Calu3 (cell line): ENCODE data around the gene LIPT2. TPM values are rescaled to one million over a fixed set of nuclear protein-coding genes. Genes with fewer than 3 reads are reported as not detected.
A peak's percentile ranks its signal among the peaks of the same experiment; 100 is the strongest.

ENCODE experiments used
- Bru-seq: library from RNA; stranded (reverse); fragments of 400-500 nt; gene quantifications from one replicate; lab custom pipeline; 2021; lab: Mats Ljungman, UMichigan
- BruChase-seq, 2 experiments: library from RNA; stranded (reverse); fragments of 400-500 nt; gene quantifications; one replicate each; lab custom pipeline; 2021; lab: Mats Ljungman, UMichigan
- BruUV-seq: library from RNA; stranded (reverse); fragments of 400-500 nt; replicated peaks from 2 replicates; lab custom pipeline; 2021; lab: Mats Ljungman, UMichigan
- CTCF ChIA-PET: fragments of 300-600 bp; sonication (Branson Sonifier 250); formaldehyde crosslinking; loops from one replicate; lab custom pipeline; 2022; ENCODE audit warnings: antibody characterized with exemption; lab: Charles Lee
- DNase-seq: peaks from one replicate; pipeline ENCODE4 v3.0.0; 2022
- H3K27ac Mint-ChIP-seq: one replicate; pipeline ENCODE4 v1.8.0; 2022; ENCODE audit warnings: mixed read lengths; ENCODE audit not compliant: unreplicated experiment
- H3K27me3 Mint-ChIP-seq: one replicate; pipeline ENCODE4 v1.8.0; 2022; ENCODE audit warnings: mixed read lengths; ENCODE audit not compliant: unreplicated experiment
- H3K36me3 Mint-ChIP-seq: one replicate; pipeline ENCODE4 v1.8.0; 2022; ENCODE audit warnings: mild to moderate bottlenecking, moderate library complexity, mixed read lengths; ENCODE audit not compliant: insufficient read depth, unreplicated experiment
- H3K4me1 Mint-ChIP-seq: one replicate; pipeline ENCODE4 v1.8.0; 2022; ENCODE audit warnings: mild to moderate bottlenecking, low read depth, mixed read lengths; ENCODE audit not compliant: unreplicated experiment
- H3K4me3 Mint-ChIP-seq: one replicate; pipeline ENCODE4 v1.8.0; 2022; ENCODE audit warnings: mild to moderate bottlenecking, low read depth, moderate library complexity, mixed read lengths; ENCODE audit not compliant: unreplicated experiment
- H3K9me3 Mint-ChIP-seq: one replicate; pipeline ENCODE4 v1.8.0; 2022; ENCODE audit warnings: low read depth, mixed read lengths; ENCODE audit not compliant: unreplicated experiment
- CTCF ChIP-seq: fragments of 200-600 bp; IDR thresholded peaks from one replicate; pipeline ENCODE4 v1.8.0; 2022; ENCODE audit warnings: antibody characterized with exemption; ENCODE audit not compliant: unreplicated experiment
- intact Hi-C: fragments of 100-400 bp; cut with micrococcal nuclease; formaldehyde crosslinking; loops from one replicate; pipeline ENCODE4 v1.10.0; 2022; ENCODE audit not compliant: unreplicated experiment
- long read RNA-seq: library from polyadenylated mRNA; stranded (forward); transcript quantifications from one replicate; pipeline ENCODE4 v2.0.0, GENCODE V29; 2022
- total RNA-seq: library from RNA; stranded (reverse); gene quantifications from 2 replicates; pipeline ENCODE4 v1.2.3, GENCODE V29; 2022

LIPT2 gene
- total RNA-seq (7.8 and 10.9 TPM in 2 replicates), Bru-seq, nascent RNA (percentile 57 among the genes with signal in this experiment), BruChase-seq, experiment 1, labeled RNA remaining after a 6-hour chase (percentile 55 among the genes with signal in this experiment), BruChase-seq, experiment 2, labeled RNA remaining after a 2-hour chase (percentile 66 among the genes with signal in this experiment)
- long read RNA-seq, transcript LIPT2-201 (2 exons, 1,018 nt) = major isoform, 7 of 11 reads
- long read RNA-seq, partial matches to known transcripts = 0 of 11 reads
- long read RNA-seq, other reads (novel, unspliced or antisense) = 3 of 11 reads

- H3K36me3 Mint-ChIP-seq = peaks cover 18% of the 10 kb centered on the region
- TF ChIP-seq CTCF = no peak
- peak within 1 kb of the TSS; percentile 90 for H3K27ac Mint-ChIP-seq
- peak; percentile 98 for DNase-seq
- intact Hi-C loops = no loop called here
- CTCF ChIA-PET = interaction anchor here (0.6 to 2.3 kb wide), 15 partner anchors 11 to 356 kb away, joined by 3 to 20 read pairs (median 4); partner anchors contain the start of gene PGM2L1
- peaks cover 3% of the 10 kb centered on the region for H3K9me3 Mint-ChIP-seq
- H3K4me3 Mint-ChIP-seq = peak within 1 kb of the TSS; percentile 67
- H3K4me1 Mint-ChIP-seq = peaks cover 30% of the 10 kb centered on the region
- H3K27me3 Mint-ChIP-seq = no peaks in the 10 kb centered on the region
- BruUV-seq = no TSS peak
Observed at GRCh38 chr11:74492974-74493790, at the start of gene LIPT2. Gene LIPT2 (minus strand): TSS chr11:74493724. CDS start chr11:74493703, 21 bp downstream.

- no TSS peak for BruUV-seq
- CTCF ChIA-PET = no interaction called here
- peaks cover 32% of the 10 kb centered on the region for H3K4me1 Mint-ChIP-seq
- H3K4me3 Mint-ChIP-seq = no peak overlapping the region
- no peaks in the 10 kb centered on the region for H3K36me3 Mint-ChIP-seq
- peaks cover 6% of the 10 kb centered on the region for H3K9me3 Mint-ChIP-seq
- no peaks in the 10 kb centered on the region for H3K27me3 Mint-ChIP-seq
- intact Hi-C loops = no loop called here
- H3K27ac Mint-ChIP-seq = no peak overlapping the region
- DNase-seq = no peak
- TF ChIP-seq CTCF = no peak
Observed at GRCh38 chr11:74541466-74541865, 47.9 kb upstream of the LIPT2 start.

- no peak for DNase-seq
- H3K4me3 Mint-ChIP-seq = no peak overlapping the region
- TF ChIP-seq CTCF = no peak
- H3K4me1 Mint-ChIP-seq = peaks cover 36% of the 10 kb centered on the region
- peaks cover under 1% of the 10 kb centered on the region for H3K36me3 Mint-ChIP-seq
- intact Hi-C loops = no loop called here
- no peak overlapping the region for H3K27ac Mint-ChIP-seq
- H3K9me3 Mint-ChIP-seq = peaks cover 6% of the 10 kb centered on the region
- CTCF ChIA-PET = no interaction called here
- no TSS peak for BruUV-seq
- H3K27me3 Mint-ChIP-seq = no peaks in the 10 kb centered on the region
Observed at GRCh38 chr11:74540270-74540669, 46.7 kb upstream of the LIPT2 start.

- CTCF ChIA-PET = interaction anchor here (0.7 kb wide), 2 partner anchors 32 to 46 kb away, joined by 3 to 5 read pairs; no protein-coding TSS in a partner anchor
Observed at GRCh38 chr11:74538680-74539079, 45.2 kb upstream of the LIPT2 start.

More at GRCh38 chr11:74538680-74539079, 45.2 kb upstream of the LIPT2 start:
- intact Hi-C loops = no loop called here
- Mint-ChIP-seq H3K27ac (no peak overlapping the region), H3K27me3 (no peaks in the 10 kb centered on the region), H3K9me3 (peaks cover 6% of the 10 kb centered on the region), H3K4me3 (no peak overlapping the region), H3K4me1 (peaks cover 51% of the 10 kb centered on the region), H3K36me3 (peaks cover 14% of the 10 kb centered on the region)
- TF ChIP-seq CTCF = no peak
- no TSS peak for BruUV-seq
- DNase-seq = no peak
